MM.1S (cell line): Measurements from ENCODE around the gene ITPA.

ENCODE experiments used
- EZH2 ChIP-seq: fragments of 300-600 bp; sonication (generic); optimal IDR thresholded peaks from 2 replicates; pipeline ENCODE3; 2017; ENCODE audit warnings: low read depth, mild to moderate bottlenecking, antibody characterized with exemption, low read length, mixed read lengths
- EZH2phosphoT487 ChIP-seq: fragments of 300-600 bp; sonication (generic); IDR thresholded peaks from 2 replicates; pipeline ENCODE4 v1.6.1; 2018; ENCODE audit warnings: antibody characterized with exemption, low read length
- TF ChIP-seq, protein P1 (sequence below): fragments of 300-600 bp; sonication (generic); IDR thresholded peaks from 2 replicates; pipeline ENCODE4 v1.5.1; 2016; ENCODE audit warnings: antibody characterized with exemption, low read length, mixed read lengths

- TF ChIP-seq, protein P1, sequence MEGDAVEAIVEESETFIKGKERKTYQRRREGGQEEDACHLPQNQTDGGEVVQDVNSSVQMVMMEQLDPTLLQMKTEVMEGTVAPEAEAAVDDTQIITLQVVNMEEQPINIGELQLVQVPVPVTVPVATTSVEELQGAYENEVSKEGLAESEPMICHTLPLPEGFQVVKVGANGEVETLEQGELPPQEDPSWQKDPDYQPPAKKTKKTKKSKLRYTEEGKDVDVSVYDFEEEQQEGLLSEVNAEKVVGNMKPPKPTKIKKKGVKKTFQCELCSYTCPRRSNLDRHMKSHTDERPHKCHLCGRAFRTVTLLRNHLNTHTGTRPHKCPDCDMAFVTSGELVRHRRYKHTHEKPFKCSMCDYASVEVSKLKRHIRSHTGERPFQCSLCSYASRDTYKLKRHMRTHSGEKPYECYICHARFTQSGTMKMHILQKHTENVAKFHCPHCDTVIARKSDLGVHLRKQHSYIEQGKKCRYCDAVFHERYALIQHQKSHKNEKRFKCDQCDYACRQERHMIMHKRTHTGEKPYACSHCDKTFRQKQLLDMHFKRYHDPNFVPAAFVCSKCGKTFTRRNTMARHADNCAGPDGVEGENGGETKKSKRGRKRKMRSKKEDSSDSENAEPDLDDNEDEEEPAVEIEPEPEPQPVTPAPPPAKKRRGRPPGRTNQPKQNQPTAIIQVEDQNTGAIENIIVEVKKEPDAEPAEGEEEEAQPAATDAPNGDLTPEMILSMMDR: no peak
- no peak for TF ChIP-seq EZH2
- TF ChIP-seq EZH2phosphoT487: no peak
Measured at GRCh38 chr20:3199206-3199605, 10.1 kb upstream of the ITPA start.
